Neural crest cell (in vitro differentiated cells): ENCODE results near the gene CBX4. TPM values are rescaled to one million over a fixed set of nuclear protein-coding genes. Genes with fewer than 3 reads are reported as not detected.

ENCODE experiments used
- DNase-seq: peaks from one replicate; pipeline ENCODE4 v3.0.0; 2021; ENCODE audit warnings: low read depth, mixed read lengths, low spot score
- H3K27ac Mint-ChIP-seq: one replicate; pipeline ENCODE4 v1.8.0; 2021; ENCODE audit warnings: mild to moderate bottlenecking, mixed read lengths; ENCODE audit not compliant: unreplicated experiment
- H3K27me3 Mint-ChIP-seq: 2 replicates; pipeline ENCODE4 v1.8.0; 2021; ENCODE audit warnings: low read depth, mild to moderate bottlenecking, mixed read lengths
- H3K36me3 Mint-ChIP-seq: 2 replicates; pipeline ENCODE4 v1.8.0; 2021; ENCODE audit warnings: low read depth, mild to moderate bottlenecking, mixed read lengths
- H3K4me1 Mint-ChIP-seq: 2 replicates; pipeline ENCODE4 v1.8.0; 2021; ENCODE audit warnings: mixed read lengths
- H3K4me3 Mint-ChIP-seq: one replicate; pipeline ENCODE4 v1.8.0; 2021; ENCODE audit warnings: mild to moderate bottlenecking, mixed read lengths
- H3K9me3 Mint-ChIP-seq: 2 replicates; pipeline ENCODE4 v1.8.0; 2021; ENCODE audit warnings: mixed read lengths
- total RNA-seq: library from RNA; stranded (reverse); gene quantifications from 2 replicates; pipeline ENCODE4 v1.2.1, GENCODE V29; 2021
- TF ChIP-seq, protein P1 (sequence below): fragments of 200-600 bp; sonication (generic); conservative IDR thresholded peaks from 2 replicates; pipeline ENCODE4 v1.5.0; 2021; ENCODE audit warnings: antibody characterized with exemption, mild to moderate bottlenecking

CBX4 gene
- total RNA-seq, 1 donor from 2014 or later, result 21.0 TPM

DNA sequence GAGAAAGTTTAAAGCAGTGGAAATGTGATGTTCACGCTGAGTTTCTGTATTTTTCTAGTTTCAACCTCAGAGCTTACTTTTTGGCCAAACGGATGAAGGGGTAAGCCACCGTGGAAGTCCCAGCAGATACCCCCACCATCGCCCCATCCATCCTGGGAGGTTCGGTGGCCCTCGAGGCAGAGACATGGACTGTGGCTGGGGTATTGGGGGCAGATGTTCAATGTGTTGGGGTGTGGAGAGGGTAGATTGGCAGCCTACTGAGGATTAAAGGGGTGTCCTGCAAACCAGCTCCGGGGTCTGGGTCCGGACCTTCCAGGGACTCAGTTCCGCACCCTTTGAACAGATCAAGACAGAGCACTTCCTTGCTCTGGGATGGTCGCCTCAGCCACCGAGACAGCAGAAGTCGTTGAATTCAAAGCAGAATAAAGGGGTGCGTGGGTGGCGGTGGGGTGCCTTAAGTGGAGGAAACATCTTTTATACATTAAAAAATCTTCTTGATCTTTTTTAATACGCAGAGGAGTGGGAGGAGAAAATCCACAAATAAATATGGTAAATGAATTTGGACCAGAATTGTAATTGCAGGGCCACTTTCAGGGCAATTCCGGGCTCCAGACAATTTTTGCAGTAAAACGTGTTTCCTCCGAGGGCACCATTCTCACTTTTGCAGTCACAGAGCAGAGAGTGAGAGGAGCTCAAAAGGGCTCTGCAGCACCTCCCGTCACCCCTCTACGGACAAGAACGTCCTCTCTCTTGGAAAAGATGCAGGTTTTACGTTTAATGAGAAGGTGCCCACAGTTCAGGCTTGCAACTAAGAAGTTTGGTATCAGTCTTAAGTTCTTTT, 34.2 kb downstream of the CBX4 start:
- TF ChIP-seq, protein P1, sequence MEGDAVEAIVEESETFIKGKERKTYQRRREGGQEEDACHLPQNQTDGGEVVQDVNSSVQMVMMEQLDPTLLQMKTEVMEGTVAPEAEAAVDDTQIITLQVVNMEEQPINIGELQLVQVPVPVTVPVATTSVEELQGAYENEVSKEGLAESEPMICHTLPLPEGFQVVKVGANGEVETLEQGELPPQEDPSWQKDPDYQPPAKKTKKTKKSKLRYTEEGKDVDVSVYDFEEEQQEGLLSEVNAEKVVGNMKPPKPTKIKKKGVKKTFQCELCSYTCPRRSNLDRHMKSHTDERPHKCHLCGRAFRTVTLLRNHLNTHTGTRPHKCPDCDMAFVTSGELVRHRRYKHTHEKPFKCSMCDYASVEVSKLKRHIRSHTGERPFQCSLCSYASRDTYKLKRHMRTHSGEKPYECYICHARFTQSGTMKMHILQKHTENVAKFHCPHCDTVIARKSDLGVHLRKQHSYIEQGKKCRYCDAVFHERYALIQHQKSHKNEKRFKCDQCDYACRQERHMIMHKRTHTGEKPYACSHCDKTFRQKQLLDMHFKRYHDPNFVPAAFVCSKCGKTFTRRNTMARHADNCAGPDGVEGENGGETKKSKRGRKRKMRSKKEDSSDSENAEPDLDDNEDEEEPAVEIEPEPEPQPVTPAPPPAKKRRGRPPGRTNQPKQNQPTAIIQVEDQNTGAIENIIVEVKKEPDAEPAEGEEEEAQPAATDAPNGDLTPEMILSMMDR, result no peak
- H3K27ac Mint-ChIP-seq, result no peak overlapping the region
- peaks cover 97% of the 10 kb centered on the region for H3K27me3 Mint-ChIP-seq
- no peaks in the 10 kb centered on the region for H3K9me3 Mint-ChIP-seq
- H3K4me3 Mint-ChIP-seq, result peak overlapping the region; percentile 76
- H3K4me1 Mint-ChIP-seq, result peaks cover 37% of the 10 kb centered on the region
- DNase-seq, result no peak
- peaks cover 5% of the 10 kb centered on the region for H3K36me3 Mint-ChIP-seq

DNA sequence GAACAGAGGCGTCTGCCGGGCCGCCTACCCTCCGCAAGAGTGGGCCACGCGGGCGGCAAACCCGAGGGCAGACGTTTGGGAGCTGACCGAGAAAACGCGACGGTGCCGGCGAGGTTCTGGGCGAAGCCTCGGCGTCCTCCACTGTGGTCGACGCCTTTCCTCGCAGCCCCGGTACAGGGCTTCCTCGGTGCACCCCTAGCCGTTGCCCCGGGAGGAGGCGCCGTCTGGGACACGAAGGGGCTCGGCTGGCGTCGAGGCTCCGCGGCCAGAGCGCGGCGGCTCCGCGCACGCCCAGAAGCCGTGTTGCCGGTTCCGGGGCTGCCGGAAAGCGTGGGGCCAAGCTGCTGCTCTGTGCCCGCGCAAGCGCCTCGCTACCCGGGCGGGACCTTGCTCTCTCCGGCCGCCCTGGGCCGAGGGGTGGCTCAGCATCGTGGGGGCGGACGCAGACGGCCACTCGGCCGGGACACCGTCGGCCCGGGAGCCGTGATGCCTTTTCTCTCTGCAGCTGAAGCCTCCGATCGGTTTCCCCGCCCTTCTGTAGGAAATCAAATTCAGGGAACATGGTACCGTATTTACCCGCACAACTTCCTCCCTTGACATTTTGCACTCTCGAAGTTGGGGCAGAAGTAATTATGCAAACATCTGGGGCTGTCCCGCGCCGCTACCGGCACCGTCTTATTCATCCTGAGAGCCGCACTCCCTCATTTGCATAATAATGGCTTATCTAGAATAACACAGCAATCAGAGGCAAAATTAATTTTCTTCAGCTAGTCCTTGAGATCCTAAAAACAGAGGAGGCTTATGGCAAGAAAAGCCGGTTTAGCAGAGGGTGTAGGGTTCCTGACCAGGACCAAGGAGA, 35.0 kb downstream of the CBX4 start:
- peaks cover 98% of the 10 kb centered on the region for H3K27me3 Mint-ChIP-seq
- H3K4me1 Mint-ChIP-seq, result peaks cover 39% of the 10 kb centered on the region
- peak overlapping the region; percentile 76 for H3K4me3 Mint-ChIP-seq
- TF ChIP-seq, protein P1, result no peak
- DNase-seq, result no peak
- no peak overlapping the region for H3K27ac Mint-ChIP-seq
- no peaks in the 10 kb centered on the region for H3K9me3 Mint-ChIP-seq
- peaks cover 5% of the 10 kb centered on the region for H3K36me3 Mint-ChIP-seq

DNA sequence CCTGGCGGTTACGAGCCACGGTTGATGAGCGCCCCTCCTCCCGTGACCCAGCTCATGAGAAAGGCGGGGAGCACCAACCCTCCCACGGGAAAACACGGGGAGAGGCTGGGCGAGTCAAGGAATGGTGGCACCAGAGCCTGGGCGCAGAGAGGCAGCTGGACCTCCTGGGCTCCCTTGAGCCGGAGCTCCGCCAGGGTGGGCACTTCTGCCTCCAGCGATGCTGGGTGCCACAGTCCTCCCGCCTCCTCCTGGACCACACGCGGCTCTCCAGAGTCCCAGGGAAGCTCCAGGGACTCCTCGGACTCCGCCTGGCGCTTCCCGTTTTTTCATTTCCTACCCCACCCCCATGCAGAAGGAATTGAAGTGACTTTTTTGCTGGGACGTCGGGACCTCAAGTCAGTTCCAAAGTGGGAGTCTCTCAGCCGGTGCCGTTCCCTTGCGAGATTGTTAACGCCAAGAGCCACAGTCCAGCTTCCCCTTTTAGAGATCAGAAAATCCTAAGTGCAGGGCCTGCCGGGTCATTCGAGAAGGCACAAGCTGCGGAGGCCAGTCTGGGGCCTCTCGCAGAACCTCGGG, 35.7 kb downstream of the CBX4 start:
- DNase-seq, result no peak
- Mint-ChIP-seq H3K4me1 (peaks cover 41% of the 10 kb centered on the region), H3K4me3 (no peak overlapping the region), H3K36me3 (peaks cover 5% of the 10 kb centered on the region), H3K27ac (no peak overlapping the region), H3K9me3 (no peaks in the 10 kb centered on the region), H3K27me3 (peaks cover 98% of the 10 kb centered on the region)
- TF ChIP-seq, protein P1, result no peak

DNA sequence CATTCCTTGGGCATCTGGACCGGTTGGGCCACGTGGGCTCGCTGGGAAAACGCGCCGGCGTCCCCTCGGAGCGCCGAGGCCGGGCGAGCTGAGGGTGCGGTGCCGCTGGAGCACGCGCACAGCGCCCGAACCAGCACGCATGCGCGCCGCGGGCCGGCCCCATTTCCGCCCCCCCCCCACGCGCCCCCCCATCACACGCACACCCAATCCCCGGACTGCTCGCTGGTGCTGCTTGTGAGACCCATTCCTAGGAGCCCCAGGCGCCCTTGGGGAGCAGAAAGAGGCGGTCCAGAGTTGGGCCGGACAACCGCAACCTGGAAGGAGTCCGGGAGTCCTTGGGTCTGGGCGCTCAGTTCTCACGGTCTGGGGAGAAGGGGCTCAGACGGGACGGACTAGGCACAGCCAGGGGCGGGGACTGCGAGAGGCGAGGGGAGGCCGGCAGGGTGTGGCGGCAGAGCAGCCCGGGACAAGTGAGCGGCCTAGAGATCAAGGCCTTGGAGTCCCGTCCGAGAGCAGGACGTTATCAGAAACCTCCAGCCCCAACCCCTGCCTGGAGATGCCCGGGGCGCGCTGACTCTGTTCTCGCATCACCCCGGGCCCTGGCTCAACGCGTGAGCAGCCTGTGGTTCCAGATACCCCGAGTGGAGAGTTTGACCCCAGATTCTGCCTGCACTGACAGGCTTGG, 36.4 kb downstream of the CBX4 start:
- Mint-ChIP-seq H3K4me1 (peaks cover 44% of the 10 kb centered on the region), H3K9me3 (no peaks in the 10 kb centered on the region), H3K4me3 (no peak overlapping the region), H3K27me3 (peaks cover 98% of the 10 kb centered on the region), H3K36me3 (peaks cover 5% of the 10 kb centered on the region), H3K27ac (no peak overlapping the region)
- DNase-seq, result no peak
- TF ChIP-seq, protein P1, result no peak
